Glutamatergic neuron (in vitro differentiated cells): ENCODE data around the gene CCL19. TPM values are rescaled to one million over a fixed set of nuclear protein-coding genes. Genes with fewer than 3 reads are reported as not detected.

Source experiments
- DNase-seq: peaks from one replicate; pipeline ENCODE4 v3.0.0; 2022
- H3K27ac Mint-ChIP-seq: one replicate; pipeline ENCODE4 v1.8.0; 2020; ENCODE audit warnings: mild to moderate bottlenecking, mixed read lengths, inconsistent platforms; ENCODE audit not compliant: unreplicated experiment
- H3K27me3 Mint-ChIP-seq: one replicate; pipeline ENCODE4 v1.8.0; 2020; ENCODE audit warnings: mild to moderate bottlenecking, moderate library complexity, mixed read lengths, inconsistent platforms; ENCODE audit not compliant: unreplicated experiment
- H3K36me3 Mint-ChIP-seq: one replicate; pipeline ENCODE4 v1.8.0; 2020; ENCODE audit warnings: mild to moderate bottlenecking, mixed read lengths, inconsistent platforms; ENCODE audit not compliant: unreplicated experiment
- H3K4me1 Mint-ChIP-seq: one replicate; pipeline ENCODE4 v1.8.0; 2020; ENCODE audit warnings: mild to moderate bottlenecking, low read depth, mixed read lengths, inconsistent platforms; ENCODE audit not compliant: unreplicated experiment
- H3K4me3 Mint-ChIP-seq: one replicate; pipeline ENCODE4 v1.8.0; 2020; ENCODE audit warnings: mild to moderate bottlenecking, mixed read lengths, inconsistent platforms; ENCODE audit not compliant: unreplicated experiment
- H3K9me3 Mint-ChIP-seq: one replicate; pipeline ENCODE4 v1.8.0; 2020; ENCODE audit warnings: mild to moderate bottlenecking, moderate library complexity, mixed read lengths, inconsistent platforms; ENCODE audit not compliant: unreplicated experiment
- CTCF ChIP-seq: fragments of 200-600 bp; sonication (generic); IDR thresholded peaks from one replicate; pipeline ENCODE4 v1.5.0; 2021; ENCODE audit not compliant: partially characterized antibody, unreplicated experiment
- total RNA-seq: library from RNA; stranded (reverse); fragmentation: NEBNext Ultra II Directional; extraction: Animal tissue kit (Norgen Biotek cat#: 25700); gene quantifications from one replicate; pipeline ENCODE4 v1.2.1, GENCODE V29; 2021; ENCODE audit not compliant: unreplicated experiment

CCL19 gene
- total RNA-seq, 1 donor from 2014 or later, result not detected

- Mint-ChIP-seq H3K36me3 (no peaks in the 10 kb centered on the region), H3K9me3 (peaks cover 4% of the 10 kb centered on the region), H3K27ac (no peak overlapping the region), H3K27me3 (no peaks in the 10 kb centered on the region), H3K4me3 (no peak overlapping the region), H3K4me1 (no peaks in the 10 kb centered on the region)
- no peak for DNase-seq
- TF ChIP-seq CTCF, result no peak
Observed at GRCh38 chr9:34709196-34709978, 18.3 kb upstream of the CCL19 start.

- H3K9me3 Mint-ChIP-seq, result peaks cover 5% of the 10 kb centered on the region
- no peaks in the 10 kb centered on the region for H3K27me3 Mint-ChIP-seq
- no peaks in the 10 kb centered on the region for H3K4me1 Mint-ChIP-seq
- TF ChIP-seq CTCF, result no peak
- H3K27ac Mint-ChIP-seq, result no peak overlapping the region
- no peak overlapping the region for H3K4me3 Mint-ChIP-seq
- no peaks in the 10 kb centered on the region for H3K36me3 Mint-ChIP-seq
- no peak for DNase-seq
Observed at GRCh38 chr9:34707130-34707529, 16.1 kb upstream of the CCL19 start.

GRCh38 chr9:34701769-34702736, 11.0 kb upstream of the CCL19 start:
- H3K27me3 Mint-ChIP-seq, result peaks cover 8% of the 10 kb centered on the region
- peak; percentile 93 for DNase-seq
- H3K27ac Mint-ChIP-seq, result no peak overlapping the region
- H3K36me3 Mint-ChIP-seq, result peaks cover 7% of the 10 kb centered on the region
- peak; percentile 85 for TF ChIP-seq CTCF
- H3K4me1 Mint-ChIP-seq, result no peaks in the 10 kb centered on the region
- peak overlapping the region; percentile 87 for H3K4me3 Mint-ChIP-seq
- H3K9me3 Mint-ChIP-seq, result peaks cover 8% of the 10 kb centered on the region

GRCh38 chr9:34701023-34701768, 10.1 kb upstream of the CCL19 start:
- Mint-ChIP-seq H3K4me3 (peak overlapping the region; percentile 42), H3K36me3 (peaks cover 7% of the 10 kb centered on the region), H3K4me1 (no peaks in the 10 kb centered on the region), H3K27me3 (peaks cover 8% of the 10 kb centered on the region), H3K9me3 (peaks cover 4% of the 10 kb centered on the region), H3K27ac (no peak overlapping the region)
- TF ChIP-seq CTCF, result peak; percentile 87
- DNase-seq, result peak; percentile 90
